ENCODE measurements around the gene SDR9C7.

DNA sequence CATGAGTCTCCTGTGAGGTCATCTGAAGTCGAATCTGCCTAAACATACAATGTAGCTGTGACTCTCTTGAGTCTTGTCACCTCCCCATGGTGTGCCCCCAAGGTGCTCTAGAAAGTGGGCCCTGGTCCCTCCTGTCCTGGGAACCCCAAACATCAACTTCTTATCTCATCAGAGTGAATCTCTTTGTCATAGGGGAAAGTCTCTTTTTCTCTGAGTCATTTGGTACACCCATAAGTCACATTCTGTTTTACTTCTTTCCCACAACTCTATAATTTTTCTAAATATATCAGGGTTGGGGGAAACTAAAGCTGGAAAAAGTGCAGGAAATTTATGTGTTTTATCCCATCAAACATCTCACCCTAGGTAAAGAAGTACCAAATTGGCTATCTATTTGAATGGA lies 12.9 kb downstream of the SDR9C7 start:
- TF ChIP-seq, protein P1, sequence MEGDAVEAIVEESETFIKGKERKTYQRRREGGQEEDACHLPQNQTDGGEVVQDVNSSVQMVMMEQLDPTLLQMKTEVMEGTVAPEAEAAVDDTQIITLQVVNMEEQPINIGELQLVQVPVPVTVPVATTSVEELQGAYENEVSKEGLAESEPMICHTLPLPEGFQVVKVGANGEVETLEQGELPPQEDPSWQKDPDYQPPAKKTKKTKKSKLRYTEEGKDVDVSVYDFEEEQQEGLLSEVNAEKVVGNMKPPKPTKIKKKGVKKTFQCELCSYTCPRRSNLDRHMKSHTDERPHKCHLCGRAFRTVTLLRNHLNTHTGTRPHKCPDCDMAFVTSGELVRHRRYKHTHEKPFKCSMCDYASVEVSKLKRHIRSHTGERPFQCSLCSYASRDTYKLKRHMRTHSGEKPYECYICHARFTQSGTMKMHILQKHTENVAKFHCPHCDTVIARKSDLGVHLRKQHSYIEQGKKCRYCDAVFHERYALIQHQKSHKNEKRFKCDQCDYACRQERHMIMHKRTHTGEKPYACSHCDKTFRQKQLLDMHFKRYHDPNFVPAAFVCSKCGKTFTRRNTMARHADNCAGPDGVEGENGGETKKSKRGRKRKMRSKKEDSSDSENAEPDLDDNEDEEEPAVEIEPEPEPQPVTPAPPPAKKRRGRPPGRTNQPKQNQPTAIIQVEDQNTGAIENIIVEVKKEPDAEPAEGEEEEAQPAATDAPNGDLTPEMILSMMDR (IDR thresholded peaks at IDR 0.05), result no peak
- TF ChIP-seq POLR2A (IDR thresholded peaks at IDR 0.05), result no peak
- TF ChIP-seq EP300 (IDR thresholded peaks at IDR 0.05), result no peak
